ENCODE results near the gene FRK. TPM values are rescaled to one million over a fixed set of nuclear protein-coding genes. Genes with fewer than 3 reads are reported as not detected.
"Not testable (repeated sequence)": the region's sequence is repeated elsewhere in the genome, so short reads cannot be mapped to it uniquely, and the experiment has no call there.

The FRK gene
- total RNA-seq, 5 donors from 2014 or later (not counting 1 experiment from before 2014, with no cell fraction given), result 0.02 to 0.07 (median 0.06) TPM

DNA sequence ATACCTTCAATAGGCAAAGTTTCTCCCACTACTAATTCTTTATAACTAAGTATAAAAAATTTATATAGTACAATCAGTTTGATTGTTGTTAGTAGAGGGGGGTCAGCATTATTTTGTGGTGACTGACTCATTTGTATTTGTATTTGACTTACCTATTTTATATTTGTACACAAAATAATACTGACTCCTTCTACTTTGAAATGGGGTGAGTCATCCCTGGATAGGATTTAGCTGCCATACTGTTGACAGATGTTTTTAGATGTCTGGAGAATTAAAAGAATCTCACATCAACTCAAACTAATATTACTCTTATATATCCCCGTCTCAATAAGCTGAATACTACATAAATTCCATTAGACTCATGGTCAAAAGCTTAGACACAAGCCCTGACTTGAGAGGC lies 114.9 kb downstream of the FRK start:
- Histone ChIP-seq H3K36me3 (ENCODE audit: control insufficient read depth in 2 of 2, extremely low read depth in 1 of 2, insufficient read depth in 1 of 2, low read length in 1 of 2) (no peaks in the 10 kb centered on the region), H3K9me3 (no peaks in the 10 kb centered on the region), H3K4me1 (ENCODE audit: control insufficient read depth in 1 of 2, extremely low read depth in 1 of 2, insufficient read depth in 2 of 2, low read length in 2 of 2) (no peaks in the 10 kb centered on the region), H3K27ac (ENCODE audit: low read length) (no peak overlapping the region), H3K4me3 (ENCODE audit: control insufficient read depth in 1 of 2, extremely low read depth in 1 of 2, low read length in 1 of 2) (no peak overlapping the region), H3K27me3 (replicated peaks in 1 of 2; ENCODE audit: control insufficient read depth in 2 of 2, extremely low read depth in 1 of 2, insufficient read depth in 2 of 2, low read length in 1 of 2) (no peaks in the 10 kb centered on the region)
- Mint-ChIP-seq H3K27ac (no peak overlapping the region), H3K27me3 (no peaks in the 10 kb centered on the region), H3K9me3 (peaks cover 5 to 11% (median 6%) of the 10 kb centered on the region in 3 donors), H3K36me3 (no peaks in the 10 kb centered on the region), H3K4me3 (no peak overlapping the region), H3K4me1 (no peaks in the 10 kb centered on the region)
- ATAC-seq (replicated peaks in 1 of 4) (no peak), DNase-seq (no peak)
- ChIA-PET POLR2A (no interaction called here), CTCF (no interaction called here)
- WGBS (ENCODE audit: insufficient coverage), result no CpG with 5 or more reads among the region's 1 CpG

DNA sequence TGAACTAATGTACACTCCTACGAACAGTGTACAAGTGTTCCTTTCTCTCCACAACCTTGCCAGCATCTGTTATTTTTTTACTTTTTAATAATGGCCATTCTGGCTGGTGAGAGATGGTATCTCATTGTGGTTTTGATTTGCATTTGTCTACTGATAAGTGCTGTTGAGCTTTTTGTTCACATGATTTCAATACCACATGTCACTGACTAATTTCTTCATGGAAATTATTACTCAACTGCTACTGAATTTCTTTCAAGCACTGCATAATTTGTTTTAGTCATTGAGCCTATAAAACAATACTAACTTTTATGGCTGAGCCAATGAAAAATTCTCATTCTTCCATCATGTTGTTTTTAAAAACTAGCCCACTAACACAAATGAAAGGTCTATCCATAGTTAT lies 115.4 kb downstream of the FRK start:
- no peaks in the 10 kb centered on the region for H3K9me3 ChIP-seq
- DNase-seq (no peak), ATAC-seq (replicated peaks in 1 of 4) (no peak)
- Mint-ChIP-seq H3K4me3 (no peak overlapping the region), H3K27ac (no peak overlapping the region), H3K36me3 (no peaks in the 10 kb centered on the region), H3K9me3 (peaks cover 5 to 11% (median 5%) of the 10 kb centered on the region in 3 donors), H3K27me3 (no peaks in the 10 kb centered on the region), H3K4me1 (no peaks in the 10 kb centered on the region)
- no peaks in the 10 kb centered on the region for H3K27me3 ChIP-seq (replicated peaks in 1 of 2; ENCODE audit: control insufficient read depth in 2 of 2, extremely low read depth in 1 of 2, insufficient read depth in 2 of 2, low read length in 1 of 2)
- H3K36me3 ChIP-seq (ENCODE audit: control insufficient read depth in 2 of 2, extremely low read depth in 1 of 2, insufficient read depth in 1 of 2, low read length in 1 of 2), result no peaks in the 10 kb centered on the region
- POLR2A ChIA-PET, result no interaction called here
- H3K4me3 ChIP-seq (ENCODE audit: control insufficient read depth in 1 of 2, extremely low read depth in 1 of 2, low read length in 1 of 2), result no peak overlapping the region
- no peak overlapping the region for H3K27ac ChIP-seq (ENCODE audit: low read length)
- WGBS (ENCODE audit: insufficient coverage), result no CpG with 5 or more reads among the region's 1 CpG
- CTCF ChIA-PET, result no interaction called here
- no peaks in the 10 kb centered on the region for H3K4me1 ChIP-seq (ENCODE audit: control insufficient read depth in 1 of 2, extremely low read depth in 1 of 2, insufficient read depth in 2 of 2, low read length in 2 of 2)

DNA sequence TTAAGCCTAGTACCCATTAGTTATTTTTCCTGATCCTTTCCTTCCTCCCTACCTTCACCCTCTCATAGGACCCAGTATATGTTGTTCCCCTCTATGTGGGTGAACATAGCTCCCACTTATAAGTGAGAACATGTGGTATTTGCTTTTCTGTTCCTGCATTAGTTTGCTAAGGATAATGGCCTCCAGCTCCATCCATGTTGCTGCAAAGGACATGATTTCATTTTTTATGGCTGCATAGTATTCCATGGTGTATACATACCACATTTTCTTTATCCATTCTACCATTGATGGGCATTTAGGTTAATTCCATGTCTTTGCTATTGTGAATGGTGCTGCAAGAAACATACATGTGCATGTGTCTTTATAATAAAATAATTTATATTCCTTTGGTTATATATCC lies 115.9 kb downstream of the FRK start:
- POLR2A ChIA-PET, result not testable (repeated sequence)

DNA sequence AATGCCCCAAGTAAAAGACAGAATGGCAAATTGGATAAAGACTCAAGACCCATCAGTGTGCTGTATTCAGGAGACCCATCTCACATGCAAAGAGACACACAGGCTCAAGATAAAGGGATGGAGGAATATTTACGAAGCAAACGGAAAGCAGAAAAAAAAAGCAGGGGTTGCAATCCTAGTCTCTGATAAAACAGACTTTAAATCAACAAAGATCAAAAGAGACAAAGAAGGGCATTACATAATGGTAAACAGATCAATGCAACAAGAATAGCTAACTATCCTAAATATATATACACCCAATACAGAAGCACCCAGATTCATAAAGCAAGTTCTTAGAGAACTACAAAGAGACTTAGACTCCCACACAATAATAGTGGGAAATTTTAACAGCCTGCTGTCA lies 123.2 kb downstream of the FRK start:
- H3K27me3 ChIP-seq (replicated peaks in 1 of 2; ENCODE audit: control insufficient read depth in 2 of 2, extremely low read depth in 1 of 2, insufficient read depth in 2 of 2, low read length in 1 of 2); H3K4me1 ChIP-seq (ENCODE audit: control insufficient read depth in 1 of 2, extremely low read depth in 1 of 2, insufficient read depth in 2 of 2, low read length in 2 of 2); H3K4me3 Mint-ChIP-seq; H3K36me3 Mint-ChIP-seq; H3K27ac Mint-ChIP-seq; H3K4me3 ChIP-seq (ENCODE audit: control insufficient read depth in 1 of 2, extremely low read depth in 1 of 2, low read length in 1 of 2); H3K27ac ChIP-seq (ENCODE audit: low read length); POLR2A ChIA-PET; CTCF ChIA-PET; H3K4me1 Mint-ChIP-seq; H3K27me3 Mint-ChIP-seq; DNase-seq; H3K36me3 ChIP-seq (ENCODE audit: control insufficient read depth in 2 of 2, extremely low read depth in 1 of 2, insufficient read depth in 1 of 2, low read length in 1 of 2); H3K9me3 ChIP-seq; ATAC-seq (replicated peaks in 1 of 4): not testable (repeated sequence)
- H3K9me3 Mint-ChIP-seq, result peaks cover 0 to 16% (median 8%) of the 10 kb centered on the region in 3 donors
- no CpG with 5 or more reads among the region's 2 CpGs for WGBS (ENCODE audit: insufficient coverage)

More for the DNA sequence above, 115.9 kb downstream of the FRK start:
- H3K27ac Mint-ChIP-seq; H3K27ac ChIP-seq (ENCODE audit: low read length); DNase-seq; ATAC-seq (replicated peaks in 1 of 4); H3K36me3 ChIP-seq (ENCODE audit: control insufficient read depth in 2 of 2, extremely low read depth in 1 of 2, insufficient read depth in 1 of 2, low read length in 1 of 2); H3K4me3 Mint-ChIP-seq; CTCF ChIA-PET; H3K27me3 ChIP-seq (replicated peaks in 1 of 2; ENCODE audit: control insufficient read depth in 2 of 2, extremely low read depth in 1 of 2, insufficient read depth in 2 of 2, low read length in 1 of 2); H3K9me3 ChIP-seq; H3K27me3 Mint-ChIP-seq; H3K36me3 Mint-ChIP-seq; H3K4me1 Mint-ChIP-seq; H3K4me1 ChIP-seq (ENCODE audit: control insufficient read depth in 1 of 2, extremely low read depth in 1 of 2, insufficient read depth in 2 of 2, low read length in 2 of 2); H3K4me3 ChIP-seq (ENCODE audit: control insufficient read depth in 1 of 2, extremely low read depth in 1 of 2, low read length in 1 of 2): not testable (repeated sequence)
- peaks cover under 1 to 13% (median 10%) of the 10 kb centered on the region in 3 donors for H3K9me3 Mint-ChIP-seq

DNA sequence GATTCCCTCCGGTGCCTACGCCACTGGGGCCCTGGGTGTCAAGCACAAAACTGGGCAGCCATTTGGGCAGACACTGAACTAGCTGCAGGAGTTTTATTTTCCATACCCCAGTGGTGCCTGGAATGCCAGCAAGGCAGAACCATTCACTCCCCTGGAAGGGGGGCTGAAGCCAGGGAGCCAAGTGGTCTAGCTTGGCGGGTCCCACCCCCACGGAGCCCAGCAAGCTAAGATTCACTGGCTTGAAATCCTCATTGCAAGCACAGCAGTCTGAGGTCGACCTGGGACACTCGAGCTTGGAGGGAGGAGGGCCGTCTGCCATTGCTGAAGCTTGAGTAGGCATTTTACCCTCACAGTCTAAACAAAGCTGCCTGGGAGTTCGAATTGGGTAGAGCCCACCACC lies 125.3 kb downstream of the FRK start:
- Histone ChIP-seq H3K27ac (ENCODE audit: low read length) (no peak overlapping the region), H3K9me3 (no peaks in the 10 kb centered on the region), H3K27me3 (replicated peaks in 1 of 2; ENCODE audit: control insufficient read depth in 2 of 2, extremely low read depth in 1 of 2, insufficient read depth in 2 of 2, low read length in 1 of 2) (peaks cover 0 to 4% of the 10 kb centered on the region in 2 experiments), H3K4me3 (ENCODE audit: control insufficient read depth in 1 of 2, extremely low read depth in 1 of 2, low read length in 1 of 2) (no peak overlapping the region), H3K36me3 (ENCODE audit: control insufficient read depth in 2 of 2, extremely low read depth in 1 of 2, insufficient read depth in 1 of 2, low read length in 1 of 2) (no peaks in the 10 kb centered on the region), H3K4me1 (ENCODE audit: control insufficient read depth in 1 of 2, extremely low read depth in 1 of 2, insufficient read depth in 2 of 2, low read length in 2 of 2) (no peaks in the 10 kb centered on the region)
- Mint-ChIP-seq H3K9me3 (peaks cover 0 to 16% (median 8%) of the 10 kb centered on the region in 3 donors), H3K4me1 (no peaks in the 10 kb centered on the region), H3K4me3 (no peak overlapping the region), H3K27ac (no peak overlapping the region), H3K36me3 (no peaks in the 10 kb centered on the region), H3K27me3 (no peaks in the 10 kb centered on the region)
- CTCF ChIA-PET, result no interaction called here
- no peak for ATAC-seq (replicated peaks in 1 of 4)
- POLR2A ChIA-PET, result interaction anchor here in 1 of 2 donors (0.7 kb wide), 1 partner anchor 9 kb away, joined by 4 read pairs; no protein-coding TSS in a partner anchor
- DNase-seq, result no peak
- WGBS (ENCODE audit: insufficient coverage), result 67% methylated on average over 6 of the region's 8 CpGs

DNA sequence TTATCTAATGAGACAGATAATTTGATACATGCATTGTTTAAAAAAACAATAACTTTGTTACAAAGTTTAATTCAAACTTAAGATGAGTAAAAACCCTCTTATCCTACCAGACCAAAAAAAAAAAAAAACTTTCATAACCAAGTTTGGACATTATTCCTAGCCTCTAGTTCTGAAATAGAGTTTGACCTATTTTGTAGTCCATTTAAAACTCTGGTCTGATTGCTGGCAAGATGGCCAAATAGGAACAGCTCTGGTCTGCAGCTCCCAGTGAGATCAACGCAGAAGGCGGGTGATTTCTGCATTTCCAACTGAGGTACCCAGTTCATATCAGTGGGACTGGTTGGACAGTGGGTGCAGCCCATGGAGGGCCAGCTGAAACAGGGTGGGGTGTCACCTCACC lies 125.9 kb downstream of the FRK start:
- Mint-ChIP-seq H3K4me1 (no peaks in the 10 kb centered on the region), H3K27me3 (no peaks in the 10 kb centered on the region), H3K4me3 (no peak overlapping the region), H3K36me3 (no peaks in the 10 kb centered on the region), H3K9me3 (peaks cover 0 to 10% (median 6%) of the 10 kb centered on the region in 3 donors), H3K27ac (no peak overlapping the region)
- no peak for ATAC-seq (replicated peaks in 1 of 4)
- ChIA-PET CTCF (no interaction called here), POLR2A (interaction anchor here in 1 of 2 donors (0.7 kb wide), 1 partner anchor 9 kb away, joined by 4 read pairs; no protein-coding TSS in a partner anchor)
- Histone ChIP-seq H3K9me3 (no peaks in the 10 kb centered on the region), H3K27ac (ENCODE audit: low read length) (no peak overlapping the region), H3K4me3 (ENCODE audit: control insufficient read depth in 1 of 2, extremely low read depth in 1 of 2, low read length in 1 of 2) (no peak overlapping the region), H3K27me3 (replicated peaks in 1 of 2; ENCODE audit: control insufficient read depth in 2 of 2, extremely low read depth in 1 of 2, insufficient read depth in 2 of 2, low read length in 1 of 2) (peaks cover 0 to 4% of the 10 kb centered on the region in 2 experiments), H3K4me1 (ENCODE audit: control insufficient read depth in 1 of 2, extremely low read depth in 1 of 2, insufficient read depth in 2 of 2, low read length in 2 of 2) (no peaks in the 10 kb centered on the region), H3K36me3 (ENCODE audit: control insufficient read depth in 2 of 2, extremely low read depth in 1 of 2, insufficient read depth in 1 of 2, low read length in 1 of 2) (no peaks in the 10 kb centered on the region)
- DNase-seq, result no peak
- 86% methylated on average over 2 of the region's 2 CpGs for WGBS (ENCODE audit: insufficient coverage)

DNA sequence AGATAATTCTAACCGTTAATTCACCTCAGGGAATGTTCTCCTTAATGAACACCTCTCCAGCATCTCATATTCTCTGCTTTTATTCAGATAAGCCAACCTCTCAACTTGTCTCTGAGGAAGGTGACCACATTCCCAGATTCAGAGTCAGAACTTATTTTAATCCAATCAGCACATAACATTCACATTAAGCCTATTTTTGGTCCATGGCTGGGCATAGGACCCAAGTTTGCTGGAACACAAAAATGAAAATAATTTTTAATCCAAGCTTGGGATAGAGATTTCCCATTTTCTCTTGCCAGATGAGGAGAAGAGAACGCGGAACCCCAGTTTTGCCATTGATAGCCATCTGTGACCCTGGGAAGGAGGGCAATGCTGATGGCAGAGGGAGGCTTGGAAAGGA lies 126.5 kb downstream of the FRK start:
- Histone ChIP-seq H3K9me3 (no peaks in the 10 kb centered on the region), H3K36me3 (ENCODE audit: control insufficient read depth in 2 of 2, extremely low read depth in 1 of 2, insufficient read depth in 1 of 2, low read length in 1 of 2) (no peaks in the 10 kb centered on the region), H3K4me3 (ENCODE audit: control insufficient read depth in 1 of 2, extremely low read depth in 1 of 2, low read length in 1 of 2) (no peak overlapping the region), H3K4me1 (ENCODE audit: control insufficient read depth in 1 of 2, extremely low read depth in 1 of 2, insufficient read depth in 2 of 2, low read length in 2 of 2) (no peaks in the 10 kb centered on the region), H3K27me3 (replicated peaks in 1 of 2; ENCODE audit: control insufficient read depth in 2 of 2, extremely low read depth in 1 of 2, insufficient read depth in 2 of 2, low read length in 1 of 2) (peaks cover 0 to 4% of the 10 kb centered on the region in 2 experiments), H3K27ac (ENCODE audit: low read length) (no peak overlapping the region)
- 86% methylated on average over 2 of the region's 3 CpGs for WGBS (ENCODE audit: insufficient coverage)
- H3K36me3 Mint-ChIP-seq, result no peaks in the 10 kb centered on the region
- peaks cover 0 to 3% of the 10 kb centered on the region in 2 donors for H3K27me3 Mint-ChIP-seq
- DNase-seq (no peak), ATAC-seq (replicated peaks in 1 of 4) (no peak)
- no peaks in the 10 kb centered on the region for H3K4me1 Mint-ChIP-seq
- POLR2A ChIA-PET, result no interaction called here
- peaks cover 0 to 6% (median 3%) of the 10 kb centered on the region in 3 donors for H3K9me3 Mint-ChIP-seq
- H3K27ac Mint-ChIP-seq, result no peak overlapping the region
- no peak overlapping the region for H3K4me3 Mint-ChIP-seq
- CTCF ChIA-PET, result no interaction called here
